ENCODE measurements around the gene RGS14.
A peak's percentile ranks its signal among the peaks of the same experiment; 100 is the strongest.

Gene RGS14

GRCh38 chr5:177365845-177366527, 8.3 kb downstream of the RGS14 start:
- Histone ChIP-seq H3K4me3 (ENCODE audit: low read length) (no peak overlapping the region; the same call in 1 of the 2 replicates), H3K27me3 (ENCODE audit: control insufficient read depth, insufficient read depth, low read length) (no peaks in the 10 kb centered on the region), H3K4me1 (ENCODE audit: control insufficient read depth, insufficient read depth, low read length) (peaks cover 14% of the 10 kb centered on the region), H3K9me3 (ENCODE audit: control insufficient read depth, insufficient read depth, low read length) (no peaks in the 10 kb centered on the region), H3K27ac (ENCODE audit: low read length) (no peak overlapping the region), H3K36me3 (ENCODE audit: control insufficient read depth, insufficient read depth, low read length) (no peaks in the 10 kb centered on the region)
- WGBS (ENCODE audit: insufficient coverage, insufficient read length), result no CpG with 5 or more reads among the region's 14 CpGs
- no peak for DNase-seq (ENCODE audit: low read depth, low spot score)

- Histone ChIP-seq H3K4me1 (ENCODE audit: control insufficient read depth, insufficient read depth, low read length) (peaks cover 14% of the 10 kb centered on the region), H3K27ac (ENCODE audit: low read length) (no peak overlapping the region), H3K27me3 (ENCODE audit: control insufficient read depth, insufficient read depth, low read length) (no peaks in the 10 kb centered on the region), H3K9me3 (ENCODE audit: control insufficient read depth, insufficient read depth, low read length) (no peaks in the 10 kb centered on the region), H3K36me3 (ENCODE audit: control insufficient read depth, insufficient read depth, low read length) (no peaks in the 10 kb centered on the region), H3K4me3 (ENCODE audit: low read length) (peak overlapping the region; percentile 59; the same call in 1 of the 2 replicates)
- no CpG with 5 or more reads among the region's 36 CpGs for WGBS (ENCODE audit: insufficient coverage, insufficient read length)
- DNase-seq (ENCODE audit: low read depth, low spot score), result peak; percentile 94
Observed at GRCh38 chr5:177366528-177367322, 9.0 kb downstream of the RGS14 start.

- no peak for DNase-seq (ENCODE audit: low read depth, low spot score)
- Histone ChIP-seq H3K4me3 (ENCODE audit: low read length) (peak overlapping the region; percentile 50; the same call in 1 of the 2 replicates), H3K27me3 (ENCODE audit: control insufficient read depth, insufficient read depth, low read length) (no peaks in the 10 kb centered on the region), H3K27ac (ENCODE audit: low read length) (no peak overlapping the region), H3K36me3 (ENCODE audit: control insufficient read depth, insufficient read depth, low read length) (0 out of 2 replicates have a peak, but pooled peaks cover 4% of the 10 kb centered on the region), H3K9me3 (ENCODE audit: control insufficient read depth, insufficient read depth, low read length) (no peaks in the 10 kb centered on the region), H3K4me1 (ENCODE audit: control insufficient read depth, insufficient read depth, low read length) (peaks cover 11% of the 10 kb centered on the region)
- no CpG with 5 or more reads among the region's 46 CpGs for WGBS (ENCODE audit: insufficient coverage, insufficient read length)
Observed at GRCh38 chr5:177367323-177367848, 9.7 kb downstream of the RGS14 start.

- no peaks in the 10 kb centered on the region for H3K9me3 ChIP-seq (ENCODE audit: control insufficient read depth, insufficient read depth, low read length)
- H3K4me3 ChIP-seq (ENCODE audit: low read length), result peak overlapping the region; percentile 50; the same call in 1 of the 2 replicates
- 0 out of 2 replicates have a peak, but pooled peaks cover 4% of the 10 kb centered on the region for H3K36me3 ChIP-seq (ENCODE audit: control insufficient read depth, insufficient read depth, low read length)
- peaks cover 11% of the 10 kb centered on the region for H3K4me1 ChIP-seq (ENCODE audit: control insufficient read depth, insufficient read depth, low read length)
- no peaks in the 10 kb centered on the region for H3K27me3 ChIP-seq (ENCODE audit: control insufficient read depth, insufficient read depth, low read length)
- H3K27ac ChIP-seq (ENCODE audit: low read length), result no peak overlapping the region
- WGBS (ENCODE audit: insufficient coverage, insufficient read length), result no CpG with 5 or more reads among the region's 29 CpGs
- no peak for DNase-seq (ENCODE audit: low read depth, low spot score)
Observed at GRCh38 chr5:177367981-177368868, 10.5 kb downstream of the RGS14 start.

GRCh38 chr5:177368869-177369644, 11.3 kb downstream of the RGS14 start:
- H3K4me3 ChIP-seq (ENCODE audit: low read length), result no peak overlapping the region
- peaks cover 13% of the 10 kb centered on the region for H3K4me1 ChIP-seq (ENCODE audit: control insufficient read depth, insufficient read depth, low read length)
- no peak overlapping the region for H3K27ac ChIP-seq (ENCODE audit: low read length)
- DNase-seq (ENCODE audit: low read depth, low spot score), result no peak
- 0 out of 2 replicates have a peak, but pooled peaks cover 4% of the 10 kb centered on the region for H3K36me3 ChIP-seq (ENCODE audit: control insufficient read depth, insufficient read depth, low read length)
- no peaks in the 10 kb centered on the region for H3K27me3 ChIP-seq (ENCODE audit: control insufficient read depth, insufficient read depth, low read length)
- WGBS (ENCODE audit: insufficient coverage, insufficient read length), result no CpG with 5 or more reads among the region's 5 CpGs
- no peaks in the 10 kb centered on the region for H3K9me3 ChIP-seq (ENCODE audit: control insufficient read depth, insufficient read depth, low read length)

GRCh38 chr5:177369645-177370440, 12.1 kb downstream of the RGS14 start:
- DNase-seq (ENCODE audit: low read depth, low spot score), result no peak
- 0 out of 2 replicates have a peak, but pooled peaks cover 4% of the 10 kb centered on the region for H3K36me3 ChIP-seq (ENCODE audit: control insufficient read depth, insufficient read depth, low read length)
- H3K27me3 ChIP-seq (ENCODE audit: control insufficient read depth, insufficient read depth, low read length), result no peaks in the 10 kb centered on the region
- H3K4me1 ChIP-seq (ENCODE audit: control insufficient read depth, insufficient read depth, low read length), result peaks cover 13% of the 10 kb centered on the region
- WGBS (ENCODE audit: insufficient coverage, insufficient read length), result no CpG with 5 or more reads among the region's 11 CpGs
- H3K9me3 ChIP-seq (ENCODE audit: control insufficient read depth, insufficient read depth, low read length), result no peaks in the 10 kb centered on the region
- no peak overlapping the region for H3K27ac ChIP-seq (ENCODE audit: low read length)
- no peak overlapping the region for H3K4me3 ChIP-seq (ENCODE audit: low read length)

GRCh38 chr5:177370488-177371119, 12.9 kb downstream of the RGS14 start:
- no peak overlapping the region; the same call in 1 of the 2 replicates for H3K4me3 ChIP-seq (ENCODE audit: low read length)
- H3K27ac ChIP-seq (ENCODE audit: low read length), result no peak overlapping the region
- H3K36me3 ChIP-seq (ENCODE audit: control insufficient read depth, insufficient read depth, low read length), result 0 out of 2 replicates have a peak, but pooled peaks cover 4% of the 10 kb centered on the region
- peaks cover 11% of the 10 kb centered on the region for H3K4me1 ChIP-seq (ENCODE audit: control insufficient read depth, insufficient read depth, low read length)
- WGBS (ENCODE audit: insufficient coverage, insufficient read length), result no CpG with 5 or more reads among the region's 42 CpGs
- H3K9me3 ChIP-seq (ENCODE audit: control insufficient read depth, insufficient read depth, low read length), result no peaks in the 10 kb centered on the region
- H3K27me3 ChIP-seq (ENCODE audit: control insufficient read depth, insufficient read depth, low read length), result no peaks in the 10 kb centered on the region
- DNase-seq (ENCODE audit: low read depth, low spot score), result peak; percentile 92

- Histone ChIP-seq H3K36me3 (ENCODE audit: control insufficient read depth, insufficient read depth, low read length) (0 out of 2 replicates have a peak, but pooled peaks cover 4% of the 10 kb centered on the region), H3K27ac (ENCODE audit: low read length) (no peak overlapping the region), H3K9me3 (ENCODE audit: control insufficient read depth, insufficient read depth, low read length) (no peaks in the 10 kb centered on the region), H3K4me3 (ENCODE audit: low read length) (peak overlapping the region; percentile 33; the same call in 1 of the 2 replicates), H3K4me1 (ENCODE audit: control insufficient read depth, insufficient read depth, low read length) (peaks cover 5% of the 10 kb centered on the region; the same call in 1 of the 2 replicates), H3K27me3 (ENCODE audit: control insufficient read depth, insufficient read depth, low read length) (no peaks in the 10 kb centered on the region)
- no peak for DNase-seq (ENCODE audit: low read depth, low spot score)
- WGBS (ENCODE audit: insufficient coverage, insufficient read length), result no CpG with 5 or more reads among the region's 26 CpGs
Observed at GRCh38 chr5:177371120-177372033, 13.7 kb downstream of the RGS14 start.

All from iPS DF 6.9 (cell line).